Measurements from ENCODE around the gene EBF4. TPM values are rescaled to one million over a fixed set of nuclear protein-coding genes. Genes with fewer than 3 reads are reported as not detected.

Gene EBF4
- total RNA-seq, 4 donors from 2014 or later: 0.36 to 1.5 (median 1.1) TPM; not detected in 1

DNA sequence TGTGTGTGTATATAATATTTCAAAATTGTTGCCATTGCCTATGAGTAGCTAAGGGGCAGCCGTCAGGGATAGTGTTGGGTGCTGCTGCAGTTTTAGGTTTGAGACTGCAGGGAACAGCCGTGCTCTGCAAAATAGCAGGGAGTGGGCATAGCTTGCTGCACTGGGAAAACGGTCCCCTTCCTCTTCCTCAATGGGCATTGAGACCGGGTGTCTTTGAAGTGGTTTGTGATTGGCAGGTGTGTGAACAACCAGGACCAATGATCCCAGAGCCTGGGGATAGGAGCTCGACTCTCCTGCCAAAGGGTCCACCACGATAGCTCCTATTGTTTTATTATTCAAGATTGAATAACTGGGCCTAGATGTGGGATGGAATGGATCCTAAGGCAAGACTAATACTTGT lies 5.1 kb upstream of the EBF4 start:
- DNase-seq (no peak), ATAC-seq (no peak)
- Histone ChIP-seq H3K4me3 (no peak overlapping the region), H3K27me3 (peaks cover 8 to 23% (median 18%) of the 10 kb centered on the region in 3 donors), H3K4me1 (no peaks in the 10 kb centered on the region), H3K36me3 (no peaks in the 10 kb centered on the region), H3K27ac (no peak overlapping the region), H3K9me3 (no peaks in the 10 kb centered on the region)
- in situ Hi-C loops (cut with MboI; ENCODE audit: low sequenced_read_pairs in 4 of 4) (no loop called here), intact Hi-C loops (cut with DNase I; ENCODE audit: low total_unique reads) (no loop called here)
- TF ChIP-seq POLR2A (IDR thresholded peaks at IDR 0.05): no peak
- TF ChIP-seq, protein P1, sequence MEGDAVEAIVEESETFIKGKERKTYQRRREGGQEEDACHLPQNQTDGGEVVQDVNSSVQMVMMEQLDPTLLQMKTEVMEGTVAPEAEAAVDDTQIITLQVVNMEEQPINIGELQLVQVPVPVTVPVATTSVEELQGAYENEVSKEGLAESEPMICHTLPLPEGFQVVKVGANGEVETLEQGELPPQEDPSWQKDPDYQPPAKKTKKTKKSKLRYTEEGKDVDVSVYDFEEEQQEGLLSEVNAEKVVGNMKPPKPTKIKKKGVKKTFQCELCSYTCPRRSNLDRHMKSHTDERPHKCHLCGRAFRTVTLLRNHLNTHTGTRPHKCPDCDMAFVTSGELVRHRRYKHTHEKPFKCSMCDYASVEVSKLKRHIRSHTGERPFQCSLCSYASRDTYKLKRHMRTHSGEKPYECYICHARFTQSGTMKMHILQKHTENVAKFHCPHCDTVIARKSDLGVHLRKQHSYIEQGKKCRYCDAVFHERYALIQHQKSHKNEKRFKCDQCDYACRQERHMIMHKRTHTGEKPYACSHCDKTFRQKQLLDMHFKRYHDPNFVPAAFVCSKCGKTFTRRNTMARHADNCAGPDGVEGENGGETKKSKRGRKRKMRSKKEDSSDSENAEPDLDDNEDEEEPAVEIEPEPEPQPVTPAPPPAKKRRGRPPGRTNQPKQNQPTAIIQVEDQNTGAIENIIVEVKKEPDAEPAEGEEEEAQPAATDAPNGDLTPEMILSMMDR (IDR thresholded peaks at IDR 0.05 in 4 of 5, conservative IDR thresholded peaks at IDR 0.05 in 1 of 5): no peak

DNA sequence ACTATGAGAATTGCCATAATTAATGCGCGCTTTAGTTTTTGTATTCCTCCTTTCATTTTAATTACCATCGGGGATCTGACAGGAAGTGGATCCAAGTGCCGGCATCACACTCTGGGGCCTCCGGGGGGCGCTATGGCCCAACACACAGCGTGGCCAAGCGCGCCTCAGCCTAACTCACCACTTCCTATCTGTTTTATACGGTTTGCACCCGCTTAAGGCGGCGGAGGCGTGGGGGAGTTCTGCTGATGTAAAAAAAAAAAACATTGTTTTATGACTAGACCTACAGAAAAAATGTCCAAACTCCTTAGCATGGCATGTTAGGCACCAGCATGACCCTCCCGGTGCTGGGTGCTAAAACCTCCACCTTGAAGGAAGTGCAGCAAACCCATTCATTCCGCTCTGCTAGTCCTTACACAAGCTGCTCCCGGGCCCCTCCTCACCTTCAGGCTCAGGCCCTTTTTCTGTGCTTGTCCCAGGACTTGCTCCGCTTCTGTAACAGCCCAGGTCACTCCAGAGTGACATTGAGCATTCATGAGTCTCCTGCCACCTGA lies 4.5 kb upstream of the EBF4 start:
- no peaks in the 10 kb centered on the region for H3K36me3 ChIP-seq
- no peak overlapping the region for H3K27ac ChIP-seq
- H3K4me1 ChIP-seq: no peaks in the 10 kb centered on the region
- intact Hi-C loops (cut with DNase I; ENCODE audit: low total_unique reads): no loop called here
- no peaks in the 10 kb centered on the region for H3K9me3 ChIP-seq
- no peak overlapping the region for H3K4me3 ChIP-seq
- peaks cover 8 to 23% (median 18%) of the 10 kb centered on the region in 3 donors for H3K27me3 ChIP-seq
- no peak for TF ChIP-seq POLR2A (IDR thresholded peaks at IDR 0.05)
- TF ChIP-seq, protein P1 (IDR thresholded peaks at IDR 0.05 in 4 of 5, conservative IDR thresholded peaks at IDR 0.05 in 1 of 5): peak in 2 of 5 experiments; percentile 36 to 44
- in situ Hi-C loops (cut with MboI; ENCODE audit: low sequenced_read_pairs in 4 of 4): no loop called here
- DNase-seq (no peak), ATAC-seq (no peak)

DNA sequence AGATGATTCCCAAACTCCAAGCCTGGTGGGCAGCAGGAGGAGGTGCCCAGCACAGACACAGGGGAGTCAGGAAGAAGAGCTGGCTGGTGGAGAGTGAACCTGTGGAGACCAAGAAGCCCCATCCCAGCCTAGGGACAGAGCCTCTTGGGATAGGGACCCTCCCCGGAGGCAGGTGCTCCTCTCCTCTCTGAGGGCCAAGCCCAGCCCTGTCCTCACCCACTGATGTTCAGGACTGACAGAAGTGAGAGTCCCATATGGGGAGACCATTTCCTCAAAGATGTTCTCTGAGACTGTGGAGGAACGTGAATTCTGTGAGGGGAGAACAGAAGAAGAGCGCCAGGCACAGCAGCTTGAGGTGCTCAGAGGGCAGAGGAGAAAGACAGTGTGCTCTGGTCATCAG lies 2.4 kb upstream of the EBF4 start:
- no peak for TF ChIP-seq POLR2A (IDR thresholded peaks at IDR 0.05)
- TF ChIP-seq, protein P1 (IDR thresholded peaks at IDR 0.05 in 4 of 5, conservative IDR thresholded peaks at IDR 0.05 in 1 of 5): no peak
- DNase-seq: no peak
- no peak for ATAC-seq
- Histone ChIP-seq H3K4me1 (no peaks in the 10 kb centered on the region), H3K4me3 (no peak overlapping the region), H3K36me3 (no peaks in the 10 kb centered on the region), H3K27me3 (peaks cover 22 to 38% (median 28%) of the 10 kb centered on the region in 3 donors), H3K9me3 (no peaks in the 10 kb centered on the region), H3K27ac (no peak overlapping the region)
- in situ Hi-C loops (cut with MboI; ENCODE audit: low sequenced_read_pairs in 4 of 4): no loop called here
- intact Hi-C loops (cut with DNase I; ENCODE audit: low total_unique reads): no loop called here

DNA sequence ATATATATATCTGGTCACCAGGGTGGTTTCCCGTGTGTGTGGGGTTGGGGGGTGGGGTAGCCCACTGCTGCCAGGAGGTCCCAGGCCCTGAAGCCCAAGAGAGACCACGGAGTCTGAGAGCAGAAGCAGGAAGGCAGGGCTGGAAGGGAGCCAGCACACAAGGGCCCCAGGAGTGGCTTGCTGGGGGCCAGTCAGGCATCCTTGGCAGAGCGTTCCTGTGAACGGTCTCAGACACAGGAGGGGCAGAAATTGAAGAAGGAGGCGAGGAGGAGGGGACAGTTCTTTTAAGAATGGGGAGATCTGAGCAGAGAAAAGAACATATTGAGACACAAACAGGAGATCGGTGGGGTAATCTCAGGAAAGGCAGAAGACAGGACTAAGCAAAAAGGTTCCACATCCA lies 1.9 kb upstream of the EBF4 start:
- Histone ChIP-seq H3K4me3 (no peak overlapping the region), H3K27ac (no peak overlapping the region), H3K36me3 (no peaks in the 10 kb centered on the region), H3K9me3 (no peaks in the 10 kb centered on the region), H3K4me1 (no peaks in the 10 kb centered on the region), H3K27me3 (peaks cover 22 to 43% (median 31%) of the 10 kb centered on the region in 3 donors)
- in situ Hi-C loops (cut with MboI; ENCODE audit: low sequenced_read_pairs in 4 of 4) (no loop called here), intact Hi-C loops (cut with DNase I; ENCODE audit: low total_unique reads) (no loop called here)
- ATAC-seq (no peak), DNase-seq (no peak)
- TF ChIP-seq, protein P1 (IDR thresholded peaks at IDR 0.05 in 4 of 5, conservative IDR thresholded peaks at IDR 0.05 in 1 of 5): no peak
- TF ChIP-seq POLR2A (IDR thresholded peaks at IDR 0.05): no peak

DNA sequence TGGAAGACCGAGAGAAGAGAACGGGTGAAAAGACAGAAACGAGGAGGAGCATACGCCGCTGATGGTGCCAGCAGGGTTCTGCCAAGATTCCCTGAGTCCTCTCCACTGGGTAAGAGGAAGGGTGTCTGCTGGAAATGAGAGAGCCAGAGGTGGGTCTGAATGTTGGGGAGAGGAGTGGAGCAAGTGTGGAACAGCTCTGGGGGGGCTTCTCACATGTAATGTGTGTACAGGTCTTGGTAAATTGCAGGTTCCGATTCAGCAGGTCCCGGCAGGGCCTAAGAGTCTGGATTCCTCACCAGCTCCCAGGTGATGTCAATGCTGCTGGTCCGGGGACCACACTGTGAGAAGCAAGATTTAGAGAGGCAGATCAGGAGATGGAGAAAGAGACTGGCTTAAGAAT lies 1.5 kb upstream of the EBF4 start:
- intact Hi-C loops (cut with DNase I; ENCODE audit: low total_unique reads): no loop called here
- Histone ChIP-seq H3K4me3 (no peak overlapping the region), H3K27ac (no peak overlapping the region), H3K36me3 (no peaks in the 10 kb centered on the region), H3K9me3 (no peaks in the 10 kb centered on the region), H3K27me3 (peaks cover 22 to 45% (median 33%) of the 10 kb centered on the region in 3 donors), H3K4me1 (no peaks in the 10 kb centered on the region)
- DNase-seq: no peak
- TF ChIP-seq, protein P1 (IDR thresholded peaks at IDR 0.05 in 4 of 5, conservative IDR thresholded peaks at IDR 0.05 in 1 of 5): no peak
- no peak for TF ChIP-seq POLR2A (IDR thresholded peaks at IDR 0.05)
- ATAC-seq: no peak
- in situ Hi-C loops (cut with MboI; ENCODE audit: low sequenced_read_pairs in 4 of 4): no loop called here
